ENCODE measurements around the gene LIME1. TPM values are rescaled to one million over a fixed set of nuclear protein-coding genes. Genes with fewer than 3 reads are reported as not detected.
"Not testable (repeated sequence)": the region's sequence is repeated elsewhere in the genome, so short reads cannot be mapped to it uniquely, and the experiment has no call there.

LIME1 gene
- polyA plus RNA-seq, 3 donors = 0.39 to 8.8 (median 0.62) TPM

GRCh38 chr20:63775096-63775978, 38.9 kb downstream of the LIME1 start:
- peaks cover 0 to 2% (median 0%) of the 10 kb centered on the region in 7 donors for H3K9me3 Mint-ChIP-seq
- H3K4me1 Mint-ChIP-seq = peaks cover 5% of the 10 kb centered on the region
- H3K36me3 Mint-ChIP-seq = no peaks in the 10 kb centered on the region
- Histone ChIP-seq H3K4me2 (replicated peaks; ENCODE audit: extremely low read depth, low read length, poor library complexity, severe bottlenecking) (no peak overlapping the region), H3K36me3 (replicated peaks in 1 of 2; ENCODE audit: control insufficient read depth in 1 of 2, insufficient read depth in 2 of 2, low read length in 2 of 2) (no peaks in the 10 kb centered on the region), H3K9me3 (replicated peaks in 1 of 2; ENCODE audit: control insufficient read depth in 1 of 2, insufficient read depth in 1 of 2, low read length in 2 of 2) (no peaks in the 10 kb centered on the region), H3K9ac (ENCODE audit: insufficient read depth, low read length, poor library complexity, severe bottlenecking) (no peak overlapping the region), H3K4me1 (ENCODE audit: control insufficient read depth in 1 of 2, insufficient read depth in 2 of 2, low read length in 2 of 2) (no peaks in the 10 kb centered on the region), H3K27me3 (ENCODE audit: control insufficient read depth in 2 of 2, insufficient read depth in 2 of 2, low read length in 2 of 2) (no peaks in the 10 kb centered on the region), H3K4me3 (replicated peaks in 1 of 3; ENCODE audit: low read depth in 2 of 3, low read length in 3 of 3) (no peak overlapping the region), H2AFZ (ENCODE audit: insufficient read depth, low read depth, low read length, poor library complexity, severe bottlenecking) (no peak overlapping the region), H3K27ac (ENCODE audit: low read depth in 1 of 2, low read length in 2 of 2) (no peak overlapping the region), H4K20me1 (ENCODE audit: insufficient read depth, low read length) (peaks cover 3% of the 10 kb centered on the region), H3K79me2 (ENCODE audit: insufficient read depth, low read length) (no peaks in the 10 kb centered on the region)
- H3K4me3 Mint-ChIP-seq = peak overlapping the region in 1 of 2 donors; percentile 53
- intact Hi-C loops (cut with micrococcal nuclease) = no loop called here
- TF ChIP-seq, protein P1, sequence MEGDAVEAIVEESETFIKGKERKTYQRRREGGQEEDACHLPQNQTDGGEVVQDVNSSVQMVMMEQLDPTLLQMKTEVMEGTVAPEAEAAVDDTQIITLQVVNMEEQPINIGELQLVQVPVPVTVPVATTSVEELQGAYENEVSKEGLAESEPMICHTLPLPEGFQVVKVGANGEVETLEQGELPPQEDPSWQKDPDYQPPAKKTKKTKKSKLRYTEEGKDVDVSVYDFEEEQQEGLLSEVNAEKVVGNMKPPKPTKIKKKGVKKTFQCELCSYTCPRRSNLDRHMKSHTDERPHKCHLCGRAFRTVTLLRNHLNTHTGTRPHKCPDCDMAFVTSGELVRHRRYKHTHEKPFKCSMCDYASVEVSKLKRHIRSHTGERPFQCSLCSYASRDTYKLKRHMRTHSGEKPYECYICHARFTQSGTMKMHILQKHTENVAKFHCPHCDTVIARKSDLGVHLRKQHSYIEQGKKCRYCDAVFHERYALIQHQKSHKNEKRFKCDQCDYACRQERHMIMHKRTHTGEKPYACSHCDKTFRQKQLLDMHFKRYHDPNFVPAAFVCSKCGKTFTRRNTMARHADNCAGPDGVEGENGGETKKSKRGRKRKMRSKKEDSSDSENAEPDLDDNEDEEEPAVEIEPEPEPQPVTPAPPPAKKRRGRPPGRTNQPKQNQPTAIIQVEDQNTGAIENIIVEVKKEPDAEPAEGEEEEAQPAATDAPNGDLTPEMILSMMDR (IDR thresholded peaks at IDR 0.05) = peak; percentile 17
- 70% methylated on average over 44 of the region's 67 CpGs for WGBS (ENCODE audit: insufficient coverage)
- DNase-seq = no peak
- peak overlapping the region in 1 of 7 donors; percentile 68 for H3K27ac Mint-ChIP-seq
- H3K27me3 Mint-ChIP-seq (ENCODE audit: low read depth in 3 of 3) = peaks cover 9 to 19% (median 11%) of the 10 kb centered on the region in 3 donors

DNA sequence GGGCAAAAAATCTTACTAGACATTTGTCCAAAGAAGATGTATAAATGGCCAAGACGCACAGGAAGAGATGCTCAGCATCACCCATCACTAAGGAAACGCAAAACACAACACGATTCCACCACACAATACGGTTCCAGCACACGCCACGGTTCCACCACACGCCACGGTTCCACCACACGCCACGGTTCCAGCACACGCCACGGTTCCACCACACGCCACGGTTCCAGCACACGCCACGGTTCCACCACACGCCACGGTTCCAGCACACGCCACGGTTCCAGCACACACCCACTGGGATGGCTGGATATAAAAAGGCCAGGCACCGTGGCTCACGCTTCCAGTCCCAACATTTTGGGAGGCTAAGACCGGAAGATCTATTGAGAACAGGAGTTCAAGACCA, 40.4 kb downstream of the LIME1 start:
- intact Hi-C loops (cut with micrococcal nuclease); DNase-seq; H3K27me3 ChIP-seq (ENCODE audit: control insufficient read depth in 2 of 2, insufficient read depth in 2 of 2, low read length in 2 of 2); H3K9ac ChIP-seq (ENCODE audit: insufficient read depth, low read length, poor library complexity, severe bottlenecking); H3K79me2 ChIP-seq (ENCODE audit: insufficient read depth, low read length); H2AFZ ChIP-seq (ENCODE audit: insufficient read depth, low read depth, low read length, poor library complexity, severe bottlenecking); H3K4me1 Mint-ChIP-seq; H3K27ac ChIP-seq (ENCODE audit: low read depth in 1 of 2, low read length in 2 of 2); H3K9me3 ChIP-seq (replicated peaks in 1 of 2; ENCODE audit: control insufficient read depth in 1 of 2, insufficient read depth in 1 of 2, low read length in 2 of 2); H3K4me3 ChIP-seq (replicated peaks in 1 of 3; ENCODE audit: low read depth in 2 of 3, low read length in 3 of 3); H3K4me2 ChIP-seq (replicated peaks; ENCODE audit: extremely low read depth, low read length, poor library complexity, severe bottlenecking); H3K27ac Mint-ChIP-seq; H4K20me1 ChIP-seq (ENCODE audit: insufficient read depth, low read length); H3K36me3 ChIP-seq (replicated peaks in 1 of 2; ENCODE audit: control insufficient read depth in 1 of 2, insufficient read depth in 2 of 2, low read length in 2 of 2); H3K36me3 Mint-ChIP-seq; H3K4me1 ChIP-seq (ENCODE audit: control insufficient read depth in 1 of 2, insufficient read depth in 2 of 2, low read length in 2 of 2); H3K9me3 Mint-ChIP-seq: not testable (repeated sequence)
- 89% methylated on average over 9 of the region's 23 CpGs for WGBS (ENCODE audit: insufficient coverage)
- Mint-ChIP-seq H3K4me3 (peak overlapping the region in 1 of 2 donors; percentile 9), H3K27me3 (ENCODE audit: low read depth in 3 of 3) (peaks cover 9 to 19% (median 13%) of the 10 kb centered on the region in 3 donors)
